ENCODE results near the gene ZNF565.
"Not testable (repeated sequence)": the region's sequence is repeated elsewhere in the genome, so short reads cannot be mapped to it uniquely, and the experiment has no call there.

The ZNF565 gene

GRCh38 chr19:36149673-36150406 is 64.6 kb downstream of the ZNF565 start:
- no peak for DNase-seq

- DNase-seq: no peak
Observed at GRCh38 chr19:36144624-36145023, 69.8 kb downstream of the ZNF565 start.

GRCh38 chr19:36142496-36142895 is 72.0 kb downstream of the ZNF565 start:
- DNase-seq: no peak

GRCh38 chr19:36142046-36142445 is 72.4 kb downstream of the ZNF565 start:
- no peak for DNase-seq

- DNase-seq: peak; percentile 53 to 58
Observed at GRCh38 chr19:36141039-36141927, 73.2 kb downstream of the ZNF565 start.

GRCh38 chr19:36140304-36141038 is 74.0 kb downstream of the ZNF565 start:
- DNase-seq: peak; percentile 30 to 31

GRCh38 chr19:36139473-36140303 is 74.8 kb downstream of the ZNF565 start, which contains the start of gene CAPNS1:
Gene CAPNS1 (plus strand): TSS chr19:36140066. CDS start chr19:36141012, 946 bp downstream.
- peak; percentile 86 to 88 for DNase-seq

- no peak for DNase-seq
Observed at GRCh38 chr19:36139120-36139472, 75.4 kb downstream of the ZNF565 start.

- DNase-seq: no peak
Observed at GRCh38 chr19:36136964-36137686, 77.3 kb downstream of the ZNF565 start.

GRCh38 chr19:36134867-36135266 is 79.6 kb downstream of the ZNF565 start:
- not testable (repeated sequence) for DNase-seq

All from AML-193 (cell line).